ENCODE results near the gene PEX12. TPM values are rescaled to one million over a fixed set of nuclear protein-coding genes. Genes with fewer than 3 reads are reported as not detected.
A peak's percentile ranks its signal among the peaks of the same experiment; 100 is the strongest.
"Not testable (repeated sequence)": the region's sequence is repeated elsewhere in the genome, so short reads cannot be mapped to it uniquely, and the experiment has no call there.

The PEX12 gene
- total RNA-seq, 1 donor from 2014 or later, result 7.9 TPM

DNA sequence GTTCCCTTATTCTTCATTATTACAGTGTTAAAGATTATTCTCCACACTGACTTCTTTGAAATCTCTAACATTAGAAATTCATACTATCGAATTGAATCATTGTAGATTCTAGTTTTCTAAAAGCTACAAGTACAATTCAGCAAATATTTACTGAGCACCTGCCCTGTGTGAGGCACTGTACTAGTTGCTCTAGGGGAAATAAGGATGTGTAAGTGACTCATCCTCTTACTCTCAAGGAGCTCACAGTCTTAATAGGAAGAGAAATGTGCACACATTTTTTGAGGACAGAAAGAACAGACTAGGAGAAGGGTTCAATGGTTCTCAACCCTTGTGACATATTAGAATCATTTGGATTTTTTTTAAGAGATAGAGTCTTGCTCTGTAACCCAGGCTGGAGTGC, 33.2 kb downstream of the PEX12 start:
- intact Hi-C loops (cut with micrococcal nuclease), result no loop called here
- ATAC-seq, result no peak
- DNase-seq, result no peak

DNA sequence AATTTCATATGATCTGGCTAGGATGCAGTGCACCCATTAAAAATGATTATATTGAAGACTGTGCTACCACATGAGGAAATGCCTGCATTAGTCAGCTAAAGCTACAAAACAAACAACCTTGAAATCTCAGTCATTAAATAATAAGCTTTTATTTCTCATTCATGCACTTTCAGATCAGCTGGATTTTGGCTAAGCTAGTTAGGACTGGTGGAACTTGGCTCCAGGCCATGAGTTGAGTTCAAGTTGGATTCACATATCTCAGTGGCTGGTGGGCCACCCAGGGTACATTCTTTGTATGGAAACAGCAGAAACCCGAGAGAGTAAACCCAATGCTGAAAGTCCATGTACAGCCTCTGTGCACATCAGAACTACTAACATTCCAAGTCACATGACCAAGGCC, 34.5 kb downstream of the PEX12 start:
- intact Hi-C loops (cut with micrococcal nuclease), result no loop called here

DNA sequence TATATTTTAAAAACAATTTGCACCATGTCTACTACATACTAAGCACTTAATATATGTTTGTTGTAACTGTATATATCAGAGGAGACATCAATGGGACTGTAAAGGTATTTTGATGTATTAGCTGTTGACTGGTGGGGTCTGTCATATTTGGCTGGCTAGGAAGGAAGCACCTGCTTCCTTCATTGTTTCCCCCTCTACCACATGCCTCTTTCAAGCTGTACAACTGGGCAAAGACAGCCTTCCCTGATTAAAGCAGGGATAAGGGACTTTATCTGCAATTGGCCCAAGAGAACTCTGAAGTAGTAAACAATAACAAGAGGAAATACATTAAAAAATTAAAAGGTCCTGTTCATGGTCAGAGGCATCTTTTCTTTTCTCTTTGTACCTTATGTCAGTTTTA, 35.4 kb downstream of the PEX12 start:
- no peak for ATAC-seq
- no peak for DNase-seq
- intact Hi-C loops (cut with micrococcal nuclease), result no loop called here

More for the DNA sequence above, 34.5 kb downstream of the PEX12 start:
- ATAC-seq (no peak), DNase-seq (no peak)

DNA sequence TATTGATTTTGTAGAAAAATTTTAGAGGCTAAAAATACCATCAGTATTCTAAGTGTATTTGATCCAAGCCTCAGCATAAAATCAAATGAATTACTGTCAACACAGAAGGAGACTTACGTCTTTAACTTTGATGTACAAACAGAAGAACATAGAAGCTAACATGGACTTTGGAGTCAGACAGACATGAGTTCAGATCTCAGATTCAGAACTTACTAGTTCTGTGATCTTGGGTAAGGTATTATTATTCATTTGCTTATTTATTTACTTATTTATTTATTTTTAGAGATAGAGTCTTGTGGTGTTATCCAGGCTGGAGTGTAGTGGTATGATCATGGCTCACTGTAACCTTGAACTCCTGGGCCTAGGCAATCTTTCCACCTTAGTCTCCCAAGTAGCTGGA, 36.9 kb downstream of the PEX12 start:
- no peak for ATAC-seq
- no peak for DNase-seq
- intact Hi-C loops (cut with micrococcal nuclease), result no loop called here

DNA sequence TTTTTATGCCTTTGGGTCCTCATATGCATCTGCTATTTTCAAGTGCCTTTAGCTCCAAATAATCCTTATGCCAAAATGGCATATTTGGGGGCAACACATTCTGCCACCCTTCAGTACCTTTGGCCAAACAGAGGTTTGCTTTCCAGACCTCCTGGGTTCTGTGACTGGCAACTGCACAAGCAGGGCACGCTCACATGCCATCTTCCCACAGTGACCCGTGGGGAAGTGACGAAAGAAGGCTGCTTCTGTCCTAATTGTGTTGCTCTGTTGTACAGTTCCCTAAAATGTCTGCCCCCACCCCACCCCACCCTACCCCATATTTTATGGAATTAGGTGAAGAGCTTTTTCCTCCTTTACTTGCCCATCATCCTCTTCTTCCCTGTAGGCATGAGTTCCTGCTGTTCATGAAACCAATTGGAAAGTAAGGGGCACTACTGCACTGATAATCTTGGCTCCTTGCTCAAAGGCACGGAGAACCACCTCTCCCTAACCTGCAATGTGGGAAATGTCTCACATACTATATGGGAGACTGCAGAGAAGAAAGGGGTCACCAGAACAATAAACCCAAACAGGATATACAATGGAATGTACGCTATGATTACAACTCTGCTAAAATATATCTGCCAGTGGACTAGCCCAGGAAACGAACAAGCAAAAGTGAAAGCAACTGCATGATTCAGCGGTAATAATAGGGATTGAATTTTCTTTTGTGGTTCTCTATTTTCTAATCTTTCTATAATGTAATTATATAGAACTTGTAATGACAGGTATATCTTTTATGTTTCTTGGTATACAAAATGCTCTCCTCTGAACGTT, 37.6 kb downstream of the PEX12 start:
- intact Hi-C loops (cut with micrococcal nuclease), result no loop called here
- ATAC-seq, result peak; percentile 65

DNA sequence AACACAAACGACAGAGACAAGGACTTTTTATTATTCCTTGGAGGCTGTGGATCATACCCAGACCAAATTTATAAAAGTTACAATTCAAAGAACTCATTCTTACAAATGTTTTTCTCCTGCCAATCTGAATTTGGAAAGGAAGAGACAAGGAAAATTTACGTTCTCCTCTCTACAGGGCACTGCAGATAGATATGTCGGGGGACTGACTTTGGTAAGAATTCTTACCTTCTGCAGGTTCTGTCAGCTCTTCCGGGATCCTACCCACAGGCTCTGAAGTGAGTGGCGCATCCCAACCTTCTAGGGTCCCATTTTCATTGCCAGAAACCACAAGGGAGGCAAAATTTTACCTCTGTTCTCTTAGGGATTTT, 38.7 kb downstream of the PEX12 start:
- DNase-seq, result no peak
- ATAC-seq, result peak; percentile 12
- intact Hi-C loops (cut with micrococcal nuclease), result loop anchor here (5.0 kb wide), 1 partner anchor 227 kb away; no protein-coding TSS in a partner anchor

More for the DNA sequence above, 37.6 kb downstream of the PEX12 start:
- peak; percentile 39 for DNase-seq

DNA sequence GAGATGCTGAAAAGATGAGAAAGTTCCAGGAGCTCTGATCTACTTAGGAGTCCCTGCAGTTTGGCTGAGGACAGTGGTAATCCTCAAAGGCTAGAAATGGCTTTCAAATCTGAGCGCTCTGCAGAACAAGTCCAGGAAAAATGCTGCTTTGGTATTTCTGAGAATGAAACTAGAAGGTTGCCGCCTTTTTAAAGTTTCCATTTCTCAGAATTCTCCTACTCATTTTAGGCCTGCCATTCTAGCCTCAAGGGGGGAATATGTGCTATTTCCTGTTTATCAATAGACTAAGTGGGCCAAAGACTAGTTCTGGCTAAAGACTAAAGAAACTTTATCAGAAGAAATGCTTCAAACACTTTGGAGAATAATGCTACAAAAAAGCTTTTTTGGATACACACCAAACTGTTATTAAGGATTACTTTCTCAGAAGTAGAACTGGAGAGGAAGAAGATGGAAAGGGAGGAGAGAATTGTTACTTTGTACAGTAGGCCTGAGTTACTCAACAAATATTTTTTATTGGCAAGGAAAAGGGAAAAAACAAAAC, 40.7 kb downstream of the PEX12 start, which contains the start of gene SLFN12L:
Gene SLFN12L (minus strand): TSS at position 78 of the 541 bp plus-strand sequence. CDS start 15,314 bp downstream, outside the sequence.
- no peak for DNase-seq
- peak; percentile 43 for ATAC-seq
- intact Hi-C loops (cut with micrococcal nuclease), result loop anchor here (5.0 kb wide), 1 partner anchor 225 kb away; no protein-coding TSS in a partner anchor

DNA sequence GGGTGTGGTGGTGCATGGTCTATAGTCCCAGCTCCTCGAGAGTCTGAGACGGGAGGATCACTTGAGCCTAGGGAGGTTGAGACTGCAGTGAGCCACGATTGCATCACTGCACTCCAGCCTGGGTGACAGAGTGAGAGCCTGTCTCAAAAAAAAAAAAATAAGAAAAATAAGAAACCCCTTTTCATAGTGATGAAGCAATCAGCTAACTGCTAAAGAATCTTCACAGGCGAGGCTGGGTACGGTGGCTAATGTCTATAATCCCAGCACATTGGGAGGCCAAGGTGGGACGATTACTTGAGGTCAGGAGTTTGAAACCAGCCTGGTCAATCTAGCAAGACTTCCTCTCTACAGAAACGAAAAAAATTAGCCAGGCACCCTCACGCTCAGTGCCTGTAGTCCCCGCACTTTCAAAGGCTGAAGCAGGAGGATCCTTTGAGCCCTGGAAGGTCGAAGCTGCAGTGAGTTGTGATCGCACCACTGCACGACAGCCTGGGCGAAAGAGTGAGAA, 41.7 kb downstream of the PEX12 start:
- no peak for ATAC-seq
- DNase-seq, result no peak
- intact Hi-C loops (cut with micrococcal nuclease), result loop anchor here (5.0 kb wide), 1 partner anchor 224 kb away; no protein-coding TSS in a partner anchor

DNA sequence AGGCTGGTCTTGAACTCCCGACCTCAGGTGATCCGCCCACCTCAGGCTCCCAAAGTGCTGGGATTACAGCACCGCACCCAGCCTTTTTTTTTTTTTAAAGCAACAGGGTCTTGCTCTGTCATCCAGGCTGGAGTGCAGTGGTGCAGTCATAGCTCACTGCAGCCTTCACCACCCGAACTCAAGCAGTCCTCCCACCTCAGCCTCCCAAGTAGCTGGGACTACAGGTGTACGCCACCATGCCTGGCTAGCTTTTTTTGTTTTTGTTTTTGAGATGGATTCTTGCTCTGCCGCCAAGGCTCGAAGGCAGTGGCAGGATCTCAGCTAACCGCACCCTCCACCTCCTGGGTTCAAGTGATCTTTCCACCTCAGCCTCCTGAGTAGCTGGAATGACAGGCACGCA, 43.0 kb downstream of the PEX12 start:
- intact Hi-C loops (cut with micrococcal nuclease), result loop anchor here (5.0 kb wide), 1 partner anchor 223 kb away; no protein-coding TSS in a partner anchor
- ATAC-seq, DNase-seq: not testable (repeated sequence)

DNA sequence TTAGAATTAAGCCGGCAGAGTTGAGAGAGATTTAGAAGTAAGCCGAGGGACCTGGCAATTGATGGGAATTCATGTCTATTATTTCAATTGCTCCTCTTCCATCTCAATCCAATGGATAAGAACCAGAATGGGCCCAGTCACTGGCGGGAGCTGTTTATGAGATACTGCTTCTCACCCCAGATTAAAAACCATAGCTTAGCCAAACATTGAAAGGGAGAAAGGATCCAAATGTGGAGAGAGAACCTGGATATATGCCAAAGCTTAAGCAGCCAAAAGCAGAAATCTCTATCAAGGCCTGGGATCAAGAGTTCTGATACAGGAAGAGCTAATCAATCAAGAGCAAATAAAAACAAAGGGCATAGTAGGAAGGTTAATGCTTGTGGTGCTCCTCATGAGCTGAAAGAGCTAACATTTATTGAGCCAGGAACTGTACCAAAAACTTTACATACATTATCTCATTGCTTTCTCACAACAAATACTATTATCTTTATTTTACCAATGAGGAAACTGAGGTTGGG, 43.7 kb downstream of the PEX12 start:
- ATAC-seq (no peak), DNase-seq (no peak)
- intact Hi-C loops (cut with micrococcal nuclease), result loop anchor here (5.0 kb wide), 1 partner anchor 222 kb away; no protein-coding TSS in a partner anchor

DNA sequence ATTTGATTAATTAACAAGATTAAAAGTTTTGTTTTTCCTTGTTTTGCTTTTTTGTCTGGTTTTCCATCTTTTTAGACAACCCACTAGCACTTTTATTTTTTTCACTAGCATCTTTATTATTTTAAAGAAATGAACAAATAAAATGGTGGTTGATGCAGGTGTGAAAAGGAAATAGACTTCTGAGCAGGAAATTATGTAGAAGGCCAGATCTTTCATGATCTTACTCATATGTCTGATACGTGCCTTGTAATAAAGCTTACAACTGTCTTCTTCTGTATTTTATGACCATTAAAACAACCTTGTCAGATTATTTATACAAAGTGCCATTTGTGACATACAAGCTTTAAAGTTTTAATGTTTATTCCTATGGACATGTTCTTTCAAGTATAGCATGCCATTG, 47.2 kb downstream of the PEX12 start:
- DNase-seq (no peak), ATAC-seq (no peak)
- intact Hi-C loops (cut with micrococcal nuclease), result no loop called here

DNA sequence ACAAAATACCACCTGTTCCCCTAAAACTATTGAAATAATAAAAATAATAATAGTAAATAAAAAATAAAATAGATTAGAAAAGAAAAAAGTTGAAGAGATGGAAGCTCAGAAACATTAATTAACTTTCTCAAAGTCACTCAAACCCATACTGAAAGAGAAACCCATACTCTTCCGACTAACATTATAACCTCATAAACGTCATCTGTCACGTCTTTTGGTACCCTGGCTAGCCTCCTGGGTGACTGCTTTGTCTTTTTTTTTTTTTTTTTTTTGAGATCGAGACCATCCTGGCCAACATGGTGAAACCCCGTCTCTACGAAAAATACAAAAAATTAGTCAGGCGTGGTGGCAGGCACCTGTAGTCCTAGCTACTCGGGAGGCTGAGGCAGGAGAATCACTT, 48.5 kb downstream of the PEX12 start:
- ATAC-seq (no peak), DNase-seq (no peak)
- intact Hi-C loops (cut with micrococcal nuclease), result no loop called here

DNA sequence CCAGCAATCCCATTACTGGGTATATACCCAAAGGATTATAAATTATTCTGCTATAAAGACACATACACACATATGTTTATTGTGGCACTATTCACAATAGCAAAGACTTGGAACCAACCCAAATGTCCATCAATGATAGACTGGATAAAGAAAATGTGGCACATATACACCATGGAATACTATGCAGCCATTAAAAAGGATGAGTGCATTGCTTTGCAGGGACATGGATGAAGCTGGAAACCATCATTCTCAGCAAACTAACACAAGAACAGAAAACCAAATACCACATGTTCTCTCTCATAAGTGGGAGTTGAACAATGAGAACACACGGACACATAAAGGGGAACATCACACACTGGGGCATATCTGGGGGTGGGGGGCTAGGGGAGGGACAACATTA, 49.0 kb downstream of the PEX12 start:
- intact Hi-C loops (cut with micrococcal nuclease); DNase-seq; ATAC-seq: not testable (repeated sequence)

Other genes with a start within 250 kb of the PEX12 start
- 18.2 TPM for gene SLFN11, start 204.9 kb downstream of the PEX12 start, total RNA-seq
- 3.1 TPM for gene SLFN12, start 146.1 kb downstream of the PEX12 start, total RNA-seq
- 3.9 TPM for gene SLFN13, start 129.8 kb downstream of the PEX12 start, total RNA-seq
- 0.32 TPM for gene SLFN12L, start 40.9 kb downstream of the PEX12 start, total RNA-seq
- not detected for gene SLFN14, start 17.8 kb downstream of the PEX12 start, total RNA-seq
- gene AP2B1, start 8.8 kb upstream of the PEX12 start, total RNA-seq, result 119 TPM
- gene RASL10B, start 153.1 kb upstream of the PEX12 start, total RNA-seq, result 23.8 TPM
- 0.27 TPM for gene GAS2L2, start 174.7 kb upstream of the PEX12 start, total RNA-seq
- not detected for gene C17orf50, start 182.3 kb upstream of the PEX12 start, total RNA-seq
- gene MMP28, start 217.1 kb upstream of the PEX12 start, total RNA-seq, result 1.5 TPM
- 110 TPM for gene TAF15, start 230.9 kb upstream of the PEX12 start, total RNA-seq